Measurements from ENCODE around the gene MYO3B.

- TF ChIP-seq CTCF (IDR thresholded peaks at IDR 0.05; ENCODE audit: extremely low read depth in 1 of 2, insufficient read depth in 1 of 2, low read depth in 1 of 2, low read length in 2 of 2) (no peak), EZH2 (IDR thresholded peaks at IDR 0.05; ENCODE audit: borderline replicate concordance, low read depth, low read length, severe bottlenecking) (no peak)
Measured at GRCh38 chr2:170282851-170283250, 104.9 kb downstream of the MYO3B start.
